ENCODE measurements around the gene ACTN4.
"Not testable (repeated sequence)": the region's sequence is repeated elsewhere in the genome, so short reads cannot be mapped to it uniquely, and the experiment has no call there.

ACTN4 gene

GRCh38 chr19:38745316-38745715 is 97.9 kb downstream of the ACTN4 start:
- no peak for ATAC-seq (replicated peaks)
- Mint-ChIP-seq H3K4me3 (no peak overlapping the region), H3K27ac (no peak overlapping the region), H3K9me3 (no peaks in the 10 kb centered on the region), H3K27me3 (peaks cover 0 to 2% of the 10 kb centered on the region in 2 donors), H3K36me3 (no peaks in the 10 kb centered on the region), H3K4me1 (no peaks in the 10 kb centered on the region)
- DNase-seq, result no peak

GRCh38 chr19:38753783-38754182 is 106.3 kb downstream of the ACTN4 start:
- DNase-seq; H3K4me3 Mint-ChIP-seq; H3K4me1 Mint-ChIP-seq; H3K9me3 Mint-ChIP-seq; ATAC-seq (replicated peaks); H3K36me3 Mint-ChIP-seq; H3K27ac Mint-ChIP-seq; H3K27me3 Mint-ChIP-seq: not testable (repeated sequence)

GRCh38 chr19:38754196-38754595 is 106.7 kb downstream of the ACTN4 start:
- DNase-seq; ATAC-seq (replicated peaks): not testable (repeated sequence)

GRCh38 chr19:38759590-38760003 is 112.1 kb downstream of the ACTN4 start:
- Mint-ChIP-seq H3K9me3 (no peaks in the 10 kb centered on the region), H3K27ac (peak overlapping the region; percentile 33), H3K4me3 (no peak overlapping the region), H3K36me3 (no peaks in the 10 kb centered on the region), H3K4me1 (peaks cover 5 to 7% of the 10 kb centered on the region in 2 donors), H3K27me3 (no peaks in the 10 kb centered on the region)
- ATAC-seq (replicated peaks) (no peak), DNase-seq (no peak)

More at GRCh38 chr19:38754196-38754595, 106.7 kb downstream of the ACTN4 start:
- not testable (repeated sequence) for H3K27me3 Mint-ChIP-seq, H3K27ac Mint-ChIP-seq, H3K4me1 Mint-ChIP-seq, H3K4me3 Mint-ChIP-seq, H3K9me3 Mint-ChIP-seq, H3K36me3 Mint-ChIP-seq

- H3K27ac Mint-ChIP-seq; DNase-seq; H3K4me3 Mint-ChIP-seq; H3K27me3 Mint-ChIP-seq; H3K36me3 Mint-ChIP-seq; ATAC-seq (replicated peaks); H3K4me1 Mint-ChIP-seq; H3K9me3 Mint-ChIP-seq: not testable (repeated sequence)
Measured at GRCh38 chr19:38760805-38761517, 113.5 kb downstream of the ACTN4 start.

- ATAC-seq (replicated peaks); DNase-seq; H3K36me3 Mint-ChIP-seq; H3K27me3 Mint-ChIP-seq; H3K4me1 Mint-ChIP-seq; H3K27ac Mint-ChIP-seq; H3K4me3 Mint-ChIP-seq; H3K9me3 Mint-ChIP-seq: not testable (repeated sequence)
Measured at GRCh38 chr19:38761884-38762389, 114.5 kb downstream of the ACTN4 start.

- no peaks in the 10 kb centered on the region for H3K9me3 Mint-ChIP-seq
- H3K36me3 Mint-ChIP-seq, result no peaks in the 10 kb centered on the region
- no peak for ATAC-seq (replicated peaks)
- H3K27me3 Mint-ChIP-seq, result no peaks in the 10 kb centered on the region
- no peak overlapping the region for H3K27ac Mint-ChIP-seq
- peaks cover 5 to 7% of the 10 kb centered on the region in 2 donors for H3K4me1 Mint-ChIP-seq
- no peak overlapping the region for H3K4me3 Mint-ChIP-seq
- DNase-seq, result no peak
Measured at GRCh38 chr19:38763795-38764220, 116.4 kb downstream of the ACTN4 start.

GRCh38 chr19:38765214-38765613 is 117.8 kb downstream of the ACTN4 start:
- Mint-ChIP-seq H3K4me1 (peaks cover 9 to 13% of the 10 kb centered on the region in 2 donors), H3K4me3 (no peak overlapping the region), H3K36me3 (no peaks in the 10 kb centered on the region), H3K27me3 (no peaks in the 10 kb centered on the region), H3K27ac (no peak overlapping the region), H3K9me3 (no peaks in the 10 kb centered on the region)
- ATAC-seq (replicated peaks), result no peak
- no peak for DNase-seq

GRCh38 chr19:38766276-38767047 is 119.0 kb downstream of the ACTN4 start:
- Mint-ChIP-seq H3K4me3 (no peak overlapping the region), H3K27ac (no peak overlapping the region), H3K9me3 (no peaks in the 10 kb centered on the region), H3K36me3 (no peaks in the 10 kb centered on the region), H3K4me1 (peaks cover 9 to 13% of the 10 kb centered on the region in 2 donors), H3K27me3 (no peaks in the 10 kb centered on the region)
- ATAC-seq (replicated peaks), result no peak
- DNase-seq, result no peak

- Mint-ChIP-seq H3K9me3 (no peaks in the 10 kb centered on the region), H3K27ac (peak overlapping the region; percentile 90), H3K36me3 (no peaks in the 10 kb centered on the region), H3K4me3 (peak overlapping the region; percentile 75 to 83), H3K4me1 (peaks cover 4 to 7% of the 10 kb centered on the region in 2 donors), H3K27me3 (no peaks in the 10 kb centered on the region)
- DNase-seq, result peak; percentile 84
- peak; percentile 87 to 93 for ATAC-seq (replicated peaks)
Measured at GRCh38 chr19:38769635-38770211, 122.3 kb downstream of the ACTN4 start.

- ATAC-seq (replicated peaks), result peak; percentile 17 to 22
- H3K4me3 Mint-ChIP-seq, result peak overlapping the region; percentile 75 to 83
Measured at GRCh38 chr19:38770228-38770948, 122.9 kb downstream of the ACTN4 start.

GRCh38 chr19:38770949-38771275 is 123.5 kb downstream of the ACTN4 start:
- peak; percentile 82 to 84 for ATAC-seq (replicated peaks)
- not testable (repeated sequence) for H3K27ac Mint-ChIP-seq, H3K36me3 Mint-ChIP-seq, H3K4me1 Mint-ChIP-seq, H3K27me3 Mint-ChIP-seq, DNase-seq, H3K9me3 Mint-ChIP-seq, H3K4me3 Mint-ChIP-seq

More at GRCh38 chr19:38770228-38770948, 122.9 kb downstream of the ACTN4 start:
- not testable (repeated sequence) for H3K27ac Mint-ChIP-seq, H3K9me3 Mint-ChIP-seq, DNase-seq, H3K4me1 Mint-ChIP-seq, H3K36me3 Mint-ChIP-seq, H3K27me3 Mint-ChIP-seq

- H3K9me3 Mint-ChIP-seq; H3K36me3 Mint-ChIP-seq; DNase-seq; H3K4me3 Mint-ChIP-seq; H3K4me1 Mint-ChIP-seq; H3K27me3 Mint-ChIP-seq; H3K27ac Mint-ChIP-seq; ATAC-seq (replicated peaks): not testable (repeated sequence)
Measured at GRCh38 chr19:38771569-38771968, 124.1 kb downstream of the ACTN4 start.

- DNase-seq, result no peak
Measured at GRCh38 chr19:38773469-38774177, 126.2 kb downstream of the ACTN4 start, which contains the start of gene LGALS7. Gene LGALS7, minus strand, starts transcription at chr19:38773517. Its CDS starts 25 bp downstream, at chr19:38773492.

More at GRCh38 chr19:38773469-38774177, 126.2 kb downstream of the ACTN4 start, which contains the start of gene LGALS7:
- Mint-ChIP-seq H3K36me3 (no peaks in the 10 kb centered on the region), H3K9me3 (no peaks in the 10 kb centered on the region), H3K27ac (no peak within 1 kb of the TSS), H3K4me3 (no peak within 1 kb of the TSS), H3K27me3 (peaks cover 0 to 2% of the 10 kb centered on the region in 2 donors), H3K4me1 (peaks cover 4 to 7% of the 10 kb centered on the region in 2 donors)
- ATAC-seq (replicated peaks), result no peak
